Stimulated activated CD4-positive, alpha-beta T cell treated with anti-CD3 and anti-CD28 coated beads, Interleukin-15, amount 100 ng/mL, for 48 hours (primary cell): ENCODE measurements around the gene UBXN7.
"Not testable (repeated sequence)": the region's sequence is repeated elsewhere in the genome, so short reads cannot be mapped to it uniquely, and the experiment has no call there.

Experiments
- DNase-seq, 2 donors: peaks; one replicate each; pipeline ENCODE4 v3.0.0-alpha.2; 2020; ENCODE audit warnings: low read depth in 2 of 2

The UBXN7 gene

DNA sequence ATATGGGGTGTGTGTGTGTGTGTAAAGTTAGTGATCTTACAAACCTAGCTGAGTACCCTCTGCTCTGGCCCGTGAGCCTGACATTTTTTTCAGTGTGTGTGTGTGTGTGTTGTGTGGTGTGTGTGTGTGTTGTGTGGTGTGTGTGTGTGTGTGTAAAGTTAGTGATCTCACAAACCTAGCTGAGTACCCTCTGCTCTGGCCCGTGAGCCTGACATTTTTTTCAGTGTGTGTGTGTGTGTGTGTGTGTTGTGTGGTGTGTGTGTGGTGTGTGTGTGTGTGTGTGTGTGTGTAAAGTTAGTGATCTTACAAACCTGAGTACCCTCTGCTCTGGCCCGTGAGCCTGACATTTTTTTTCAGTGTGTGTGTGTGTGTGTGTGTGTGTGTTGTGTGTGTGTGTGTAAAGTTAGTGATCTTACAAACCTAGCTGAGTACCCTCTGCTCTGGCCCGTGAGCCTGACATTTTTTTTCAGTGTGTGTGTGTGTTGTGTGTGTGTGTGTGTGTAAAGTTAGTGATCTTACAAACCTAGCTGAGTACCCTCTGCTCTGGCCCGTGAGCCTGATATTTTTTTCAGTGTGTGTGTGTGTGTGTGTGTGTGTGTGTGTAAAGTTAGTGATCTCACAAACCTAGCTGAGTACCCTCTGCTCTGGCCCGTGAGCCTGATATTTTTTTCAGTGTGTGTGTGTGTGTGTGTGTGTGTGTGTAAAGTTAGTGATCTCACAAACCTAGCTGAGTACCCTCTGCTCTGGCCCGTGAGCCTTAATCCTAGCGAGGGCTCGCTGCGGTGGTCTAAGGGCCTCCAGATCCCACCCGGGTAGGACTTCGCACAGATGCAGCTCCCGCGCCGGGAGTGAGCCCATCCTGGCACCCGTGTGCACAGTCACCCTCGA lies 115.2 kb downstream of the UBXN7 start:
- not testable (repeated sequence) for DNase-seq

- DNase-seq = no peak
These were observed 116.4 kb downstream of the UBXN7 start for GRCh38 chr3:196315821-196316220.

GRCh38 chr3:196314597-196314996 lies 117.6 kb downstream of the UBXN7 start:
- DNase-seq = no peak

DNA sequence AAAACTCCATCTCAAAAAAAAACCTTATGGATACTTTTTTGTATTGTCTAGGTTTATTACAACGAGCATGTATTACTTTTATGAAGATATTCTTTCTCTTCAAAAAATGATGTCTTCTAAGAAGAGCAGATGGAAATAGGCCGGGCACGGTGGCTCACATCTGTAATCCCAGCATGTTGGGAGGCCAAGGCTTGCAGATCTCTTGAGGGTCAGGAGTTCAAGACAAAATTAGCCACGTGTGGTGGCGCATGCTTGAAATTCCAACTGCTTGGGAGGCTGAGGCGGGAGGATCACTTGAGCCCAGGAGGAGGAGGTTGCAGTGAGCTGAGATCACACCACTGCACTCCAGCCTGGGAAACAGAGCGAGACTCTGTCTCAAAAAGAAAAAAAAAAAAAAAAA lies 118.1 kb downstream of the UBXN7 start:
- DNase-seq = not testable (repeated sequence)

DNA sequence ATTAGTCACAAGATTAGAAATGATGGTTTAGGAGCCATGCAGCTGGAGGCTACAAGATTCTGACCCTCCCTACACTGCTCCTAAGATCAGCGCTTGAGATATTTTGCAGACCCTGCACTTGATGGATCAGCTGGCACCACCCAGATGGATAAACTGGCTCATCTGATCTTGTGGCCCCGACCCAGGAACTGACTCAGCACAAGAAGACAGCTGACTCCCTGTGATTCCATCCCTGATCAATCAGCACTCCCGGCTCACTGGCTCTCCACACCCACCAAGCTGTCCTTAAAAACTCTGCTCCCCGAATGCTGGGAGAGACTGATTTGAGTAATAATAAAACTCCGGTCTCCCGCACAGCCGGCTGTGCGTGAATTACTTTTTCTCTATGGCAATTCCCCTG lies 129.3 kb downstream of the UBXN7 start:
- not testable (repeated sequence) for DNase-seq

- DNase-seq = not testable (repeated sequence)
These were observed 129.7 kb downstream of the UBXN7 start for GRCh38 chr3:196302551-196302950.

- no peak for DNase-seq
These were observed 133.7 kb downstream of the UBXN7 start for GRCh38 chr3:196298521-196298920.
